Suppressor macrophage treated with lipopolysaccharide for 1 hour (primary cell): ENCODE measurements around the gene ELFN1.

Source experiments
- DNase-seq, 3 donors: peaks; one replicate each; pipeline ENCODE4 v3.0.0-alpha.2; 2020 to 2022

Gene ELFN1

GRCh38 chr7:1664711-1665548 lies 5.1 kb upstream of the ELFN1 start:
- DNase-seq, result peak; percentile 58 to 82 (median 71)

GRCh38 chr7:1665549-1666316 lies 4.3 kb upstream of the ELFN1 start:
- peak; percentile 22 to 64 (median 37) for DNase-seq

GRCh38 chr7:1666317-1666822 lies 3.7 kb upstream of the ELFN1 start:
- peak; percentile 22 to 68 (median 44) for DNase-seq

GRCh38 chr7:1666823-1667565 lies 3.1 kb upstream of the ELFN1 start:
- DNase-seq, result peak; percentile 22 to 66 (median 50)

- DNase-seq, result peak in 1 of 3 donors; percentile 39
These were observed 2.3 kb upstream of the ELFN1 start for GRCh38 chr7:1667566-1668395.

GRCh38 chr7:1668396-1669063 lies 1.5 kb upstream of the ELFN1 start:
- no peak for DNase-seq

GRCh38 chr7:1669064-1669951 lies 769 bp upstream of the ELFN1 start:
- peak in 1 of 3 donors; percentile 14 for DNase-seq

- DNase-seq, result no peak
These were observed 967 bp downstream of the ELFN1 start for GRCh38 chr7:1670894-1671593.

GRCh38 chr7:1671594-1672451 lies 1.7 kb downstream of the ELFN1 start:
- no peak for DNase-seq

- DNase-seq, result no peak
These were observed 2.9 kb downstream of the ELFN1 start for GRCh38 chr7:1672851-1673486.

GRCh38 chr7:1673581-1674118 lies 3.6 kb downstream of the ELFN1 start:
- no peak for DNase-seq

GRCh38 chr7:1674161-1675035 lies 4.3 kb downstream of the ELFN1 start:
- no peak for DNase-seq

GRCh38 chr7:1675036-1675671 lies 5.1 kb downstream of the ELFN1 start:
- no peak for DNase-seq

- no peak for DNase-seq
These were observed 5.8 kb downstream of the ELFN1 start for GRCh38 chr7:1675673-1676549.

- DNase-seq, result no peak
These were observed 6.5 kb downstream of the ELFN1 start for GRCh38 chr7:1676550-1677078.
